ENCODE data around the gene AHNAK2. TPM values are rescaled to one million over a fixed set of nuclear protein-coding genes. Genes with fewer than 3 reads are reported as not detected.
"Not testable (repeated sequence)": the region's sequence is repeated elsewhere in the genome, so short reads cannot be mapped to it uniquely, and the experiment has no call there.

Gene AHNAK2
- total and polyA plus RNA-seq, 5 experiments from 2014 or later, result not detected

GRCh38 chr14:104950021-104950420, 28.2 kb downstream of the AHNAK2 start:
- DNase-seq (no peak), ATAC-seq (no peak)
- no peak overlapping the region for H3K27ac Mint-ChIP-seq

GRCh38 chr14:104949406-104949955, 28.7 kb downstream of the AHNAK2 start:
- ATAC-seq, H3K4me1 Mint-ChIP-seq, H3K27ac Mint-ChIP-seq, H3K9me3 Mint-ChIP-seq, H3K36me3 Mint-ChIP-seq, H3K4me3 Mint-ChIP-seq, POLR2A ChIA-PET, DNase-seq, H3K27me3 Mint-ChIP-seq: not testable (repeated sequence)

More at GRCh38 chr14:104950021-104950420, 28.2 kb downstream of the AHNAK2 start:
- Mint-ChIP-seq H3K36me3 (no peaks in the 10 kb centered on the region), H3K9me3 (no peaks in the 10 kb centered on the region), H3K4me1 (no peaks in the 10 kb centered on the region), H3K4me3 (no peak overlapping the region), H3K27me3 (peaks cover 0 to 4% (median 0%) of the 10 kb centered on the region in 5 donors)
- POLR2A ChIA-PET, result no interaction called here

- no peak for ATAC-seq
- Mint-ChIP-seq H3K4me1 (no peaks in the 10 kb centered on the region), H3K9me3 (no peaks in the 10 kb centered on the region), H3K4me3 (no peak overlapping the region), H3K36me3 (no peaks in the 10 kb centered on the region), H3K27ac (no peak overlapping the region), H3K27me3 (peaks cover 0 to 4% (median 0%) of the 10 kb centered on the region in 5 donors)
- peak in 1 of 10 donors; percentile 34 for DNase-seq
- POLR2A ChIA-PET, result no interaction called here
Measured at GRCh38 chr14:104948736-104949031, 29.5 kb downstream of the AHNAK2 start.

- H3K4me3 Mint-ChIP-seq, H3K36me3 Mint-ChIP-seq, ATAC-seq, H3K27me3 Mint-ChIP-seq, H3K9me3 Mint-ChIP-seq, POLR2A ChIA-PET, H3K4me1 Mint-ChIP-seq, H3K27ac Mint-ChIP-seq: not testable (repeated sequence)
- peak in 1 of 10 donors; percentile 49 for DNase-seq
Measured at GRCh38 chr14:104947881-104948735, 30.1 kb downstream of the AHNAK2 start.

- ATAC-seq, H3K27me3 Mint-ChIP-seq, H3K27ac Mint-ChIP-seq, H3K9me3 Mint-ChIP-seq, H3K36me3 Mint-ChIP-seq, H3K4me1 Mint-ChIP-seq, H3K4me3 Mint-ChIP-seq, POLR2A ChIA-PET: not testable (repeated sequence)
- peak in 1 of 10 donors; percentile 30 for DNase-seq
Measured at GRCh38 chr14:104947201-104947600, 31.0 kb downstream of the AHNAK2 start.

GRCh38 chr14:104945986-104946965, 31.9 kb downstream of the AHNAK2 start:
- H3K9me3 Mint-ChIP-seq, H3K27me3 Mint-ChIP-seq, H3K4me3 Mint-ChIP-seq, H3K27ac Mint-ChIP-seq, ATAC-seq, H3K4me1 Mint-ChIP-seq, POLR2A ChIA-PET, H3K36me3 Mint-ChIP-seq: not testable (repeated sequence)
- peak in 1 of 10 donors; percentile 46 for DNase-seq

- H3K27me3 Mint-ChIP-seq, H3K4me1 Mint-ChIP-seq, H3K36me3 Mint-ChIP-seq, ATAC-seq, H3K9me3 Mint-ChIP-seq, H3K4me3 Mint-ChIP-seq, H3K27ac Mint-ChIP-seq, POLR2A ChIA-PET: not testable (repeated sequence)
- DNase-seq, result peak in 1 of 10 donors; percentile 32
Measured at GRCh38 chr14:104945266-104945665, 32.9 kb downstream of the AHNAK2 start.

- H3K36me3 Mint-ChIP-seq, POLR2A ChIA-PET, ATAC-seq, H3K27ac Mint-ChIP-seq, H3K9me3 Mint-ChIP-seq, H3K4me3 Mint-ChIP-seq, H3K4me1 Mint-ChIP-seq: not testable (repeated sequence)
- H3K27me3 Mint-ChIP-seq, result peaks cover 0 to 12% (median 7%) of the 10 kb centered on the region in 5 donors
- peak in 1 of 10 donors; percentile 36 for DNase-seq
Measured at GRCh38 chr14:104944436-104945205, 33.6 kb downstream of the AHNAK2 start.

- H3K27ac Mint-ChIP-seq, DNase-seq, H3K36me3 Mint-ChIP-seq, ATAC-seq, POLR2A ChIA-PET, H3K4me3 Mint-ChIP-seq, H3K9me3 Mint-ChIP-seq, H3K4me1 Mint-ChIP-seq: not testable (repeated sequence)
- peaks cover 0 to 12% (median 7%) of the 10 kb centered on the region in 5 donors for H3K27me3 Mint-ChIP-seq
Measured at GRCh38 chr14:104944016-104944308, 34.2 kb downstream of the AHNAK2 start.

GRCh38 chr14:104943216-104944015, 34.8 kb downstream of the AHNAK2 start:
- H3K27ac Mint-ChIP-seq, H3K9me3 Mint-ChIP-seq, H3K4me3 Mint-ChIP-seq, H3K36me3 Mint-ChIP-seq, H3K4me1 Mint-ChIP-seq, POLR2A ChIA-PET, ATAC-seq, DNase-seq: not testable (repeated sequence)
- H3K27me3 Mint-ChIP-seq, result peaks cover 0 to 12% (median 7%) of the 10 kb centered on the region in 5 donors

- POLR2A ChIA-PET, result no interaction called here
- H3K4me3 Mint-ChIP-seq, result no peak overlapping the region
- H3K9me3 Mint-ChIP-seq, result no peaks in the 10 kb centered on the region
- no peak for DNase-seq
- ATAC-seq, result no peak
- no peaks in the 10 kb centered on the region for H3K36me3 Mint-ChIP-seq
- H3K27me3 Mint-ChIP-seq, result peaks cover 0 to 12% (median 7%) of the 10 kb centered on the region in 5 donors
- no peak overlapping the region for H3K27ac Mint-ChIP-seq
- H3K4me1 Mint-ChIP-seq, result no peaks in the 10 kb centered on the region
Measured at GRCh38 chr14:104942586-104942985, 35.6 kb downstream of the AHNAK2 start.

All from naive thymus-derived CD8-positive, alpha-beta T cell (primary cell).